Parathyroid adenoma (tissue), 2 donors: Measurements from ENCODE around the gene LCN2.

Source experiments
- H2AFZ ChIP-seq: fragments of 300-600 bp; sonication (generic); one replicate; pipeline ENCODE4 v1.7.0; 2017; ENCODE audit warnings: antibody characterized with exemption, mild to moderate bottlenecking
- H3K27ac ChIP-seq: fragments of 300-600 bp; sonication (generic); one replicate; pipeline ENCODE4 v1.7.0; 2017
- H3K27me3 ChIP-seq: fragments of 300-600 bp; sonication (generic); one replicate; pipeline ENCODE4 v1.7.0; 2017; ENCODE audit warnings: low read length; ENCODE audit not compliant: control insufficient read depth, insufficient read depth
- H3K36me3 ChIP-seq: fragments of 300-600 bp; sonication (generic); one replicate; pipeline ENCODE4 v1.7.0; 2017; ENCODE audit warnings: low read length; ENCODE audit not compliant: control insufficient read depth, insufficient read depth
- H3K4me1 ChIP-seq: fragments of 300-600 bp; sonication (generic); one replicate; pipeline ENCODE4 v1.7.0; 2017; ENCODE audit warnings: control low read depth
- H3K4me2 ChIP-seq: fragments of 300-600 bp; sonication (generic); one replicate; pipeline ENCODE4 v1.7.0; 2017; ENCODE audit warnings: low read length
- H3K4me3 ChIP-seq: fragments of 300-600 bp; sonication (generic); one replicate; pipeline ENCODE4 v1.7.0; 2017; ENCODE audit warnings: low read depth, low read length
- H3K79me2 ChIP-seq: fragments of 300-600 bp; sonication (generic); one replicate; pipeline ENCODE4 v1.7.0; 2017; ENCODE audit warnings: control low read depth
- H3K9ac ChIP-seq: fragments of 300-600 bp; sonication (generic); one replicate; pipeline ENCODE4 v1.7.0; 2017; ENCODE audit warnings: mild to moderate bottlenecking
- H3K9me3 ChIP-seq: fragments of 300-600 bp; sonication (generic); one replicate; pipeline ENCODE4 v1.7.0; 2017; ENCODE audit warnings: low read length; ENCODE audit not compliant: control insufficient read depth
- CTCF ChIP-seq: fragments of 300-600 bp; sonication (generic); IDR thresholded peaks from one replicate; pipeline ENCODE4 v1.7.0; 2017; ENCODE audit warnings: antibody characterized with exemption, mild to moderate bottlenecking
- donor health status: primary hyperparathyroidism.

The LCN2 gene

DNA sequence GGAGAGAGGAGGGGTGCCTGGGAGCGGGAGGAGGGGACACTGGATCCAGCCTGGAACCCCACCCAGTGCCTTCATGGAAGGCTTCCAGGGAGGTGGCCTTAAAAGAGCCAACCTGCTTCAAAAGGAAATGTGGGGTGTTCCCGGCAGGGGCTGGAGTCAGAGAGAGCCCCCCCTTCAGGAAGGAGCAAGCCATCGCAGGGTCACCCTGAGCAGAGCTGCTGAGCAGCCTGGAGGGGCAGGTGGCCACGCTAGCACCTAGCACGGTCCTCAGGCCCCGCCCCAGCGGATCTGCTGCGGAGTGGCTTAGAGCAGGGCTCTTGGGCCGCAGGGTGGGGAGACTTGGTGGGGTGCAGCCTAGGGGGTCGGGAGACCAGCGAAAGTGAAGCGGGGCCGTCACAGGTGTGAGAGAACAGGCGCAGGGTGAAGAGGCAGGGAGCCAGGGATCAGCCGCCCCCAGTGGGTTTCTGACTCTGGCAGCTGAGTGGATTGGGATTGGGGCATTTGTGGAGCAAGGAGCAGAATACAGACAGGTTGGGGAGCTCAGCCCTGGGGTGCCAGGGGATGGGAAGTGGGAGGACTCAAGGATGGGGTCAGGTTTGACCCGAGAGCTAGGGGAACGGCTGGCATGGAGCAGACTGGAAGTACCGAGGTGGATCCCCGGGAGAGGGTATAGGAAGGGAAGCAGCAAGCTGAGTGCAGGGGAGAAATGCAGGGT is 1.5 kb downstream of the LCN2 start:
- no peak overlapping the region for H3K4me3 ChIP-seq
- H3K4me1 ChIP-seq, result no peaks in the 10 kb centered on the region

GRCh38 chr9:128151309-128152132 is 2.3 kb downstream of the LCN2 start:
- TF ChIP-seq CTCF, result no peak
- Histone ChIP-seq H3K4me3 (no peak overlapping the region), H3K9me3 (no peaks in the 10 kb centered on the region), H3K36me3 (no peaks in the 10 kb centered on the region), H3K79me2 (no peaks in the 10 kb centered on the region), H3K27me3 (no peaks in the 10 kb centered on the region), H3K4me2 (no peak overlapping the region), H3K9ac (no peak overlapping the region), H3K27ac (no peak overlapping the region), H2AFZ (no peak overlapping the region), H3K4me1 (no peaks in the 10 kb centered on the region)

More for the DNA sequence above, 1.5 kb downstream of the LCN2 start:
- no peak for TF ChIP-seq CTCF
- H3K79me2 ChIP-seq, result no peaks in the 10 kb centered on the region
- H3K27ac ChIP-seq, result no peak overlapping the region
- no peaks in the 10 kb centered on the region for H3K36me3 ChIP-seq
- H3K27me3 ChIP-seq, result no peaks in the 10 kb centered on the region
- H3K9me3 ChIP-seq, result no peaks in the 10 kb centered on the region
- no peak overlapping the region for H2AFZ ChIP-seq
- no peak overlapping the region for H3K4me2 ChIP-seq
- no peak overlapping the region for H3K9ac ChIP-seq

GRCh38 chr9:128152133-128153059 is 3.1 kb downstream of the LCN2 start:
- Histone ChIP-seq H3K27ac (no peak overlapping the region), H3K4me1 (no peaks in the 10 kb centered on the region), H3K27me3 (no peaks in the 10 kb centered on the region), H3K4me3 (no peak overlapping the region), H3K36me3 (no peaks in the 10 kb centered on the region), H3K9ac (no peak overlapping the region), H2AFZ (no peak overlapping the region), H3K4me2 (no peak overlapping the region), H3K79me2 (no peaks in the 10 kb centered on the region), H3K9me3 (no peaks in the 10 kb centered on the region)
- no peak for TF ChIP-seq CTCF

GRCh38 chr9:128153060-128153946 is 4.0 kb downstream of the LCN2 start:
- Histone ChIP-seq H3K36me3 (no peaks in the 10 kb centered on the region), H3K4me3 (no peak overlapping the region), H3K9me3 (no peaks in the 10 kb centered on the region), H3K9ac (no peak overlapping the region), H3K27me3 (no peaks in the 10 kb centered on the region), H3K79me2 (no peaks in the 10 kb centered on the region), H3K4me1 (no peaks in the 10 kb centered on the region), H2AFZ (no peak overlapping the region), H3K4me2 (no peak overlapping the region), H3K27ac (no peak overlapping the region)
- no peak for TF ChIP-seq CTCF
